ENCODE measurements around the gene CORO2A. TPM values are rescaled to one million over a fixed set of nuclear protein-coding genes. Genes with fewer than 3 reads are reported as not detected.

CORO2A gene
- total RNA-seq, 3 donors from 2014 or later: 1.4 to 7.2 (median 7.2) TPM

DNA sequence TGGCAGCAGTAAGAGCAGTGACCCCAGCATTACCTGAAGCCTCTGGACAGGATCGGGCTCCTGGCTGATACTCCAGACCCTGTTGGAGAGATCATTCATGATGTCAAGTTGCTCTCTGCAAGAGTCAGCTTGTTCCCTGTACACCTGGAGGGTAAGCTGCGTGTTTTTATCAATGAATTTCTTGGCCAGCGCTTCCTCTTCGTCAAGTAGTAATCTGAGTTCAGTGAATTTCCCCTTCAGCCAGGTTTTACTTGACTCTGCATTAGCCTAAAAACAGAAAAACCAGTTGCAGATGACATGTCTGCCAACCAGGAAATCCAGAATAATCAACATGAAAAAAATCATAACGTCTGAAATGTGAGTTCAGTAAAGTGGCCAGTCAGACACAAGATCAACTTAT lies 92.5 kb downstream of the CORO2A start:
- no peaks in the 10 kb centered on the region for H3K9me3 ChIP-seq

GRCh38 chr9:98099346-98099745 lies 93.1 kb downstream of the CORO2A start:
- no peaks in the 10 kb centered on the region for H3K36me3 ChIP-seq
- H3K9me3 ChIP-seq: no peaks in the 10 kb centered on the region
- TF ChIP-seq POLR2A (IDR thresholded peaks at IDR 0.05) (no peak), CTCF (IDR thresholded peaks at IDR 0.05) (no peak), POLR2AphosphoS5 (IDR thresholded peaks at IDR 0.05) (no peak)
- peak overlapping the region; percentile 57 to 71 for H3K27ac ChIP-seq
- no peak for DNase-seq (ENCODE audit: low spot score in 2 of 2)
- no peaks in the 10 kb centered on the region for H3K4me1 ChIP-seq
- H3K4me3 ChIP-seq: no peak overlapping the region
- intact Hi-C loops (cut with DNase I; ENCODE audit: low total_unique reads): no loop called here
- no peaks in the 10 kb centered on the region for H3K27me3 ChIP-seq

More for the DNA sequence above, 92.5 kb downstream of the CORO2A start:
- H3K4me1 ChIP-seq: no peaks in the 10 kb centered on the region
- H3K4me3 ChIP-seq: no peak overlapping the region
- intact Hi-C loops (cut with DNase I; ENCODE audit: low total_unique reads): no loop called here
- H3K27ac ChIP-seq: peak overlapping the region; percentile 57 to 62
- no peak for DNase-seq (ENCODE audit: low spot score in 2 of 2)
- H3K36me3 ChIP-seq: no peaks in the 10 kb centered on the region
- H3K27me3 ChIP-seq: no peaks in the 10 kb centered on the region
- no peak for TF ChIP-seq CTCF (IDR thresholded peaks at IDR 0.05)
- no peak for TF ChIP-seq POLR2A (IDR thresholded peaks at IDR 0.05)
- TF ChIP-seq POLR2AphosphoS5 (IDR thresholded peaks at IDR 0.05): no peak

- peak; percentile 67 to 75 for DNase-seq (ENCODE audit: low spot score in 2 of 2)
- no peaks in the 10 kb centered on the region for H3K4me1 ChIP-seq
- TF ChIP-seq POLR2AphosphoS5 (IDR thresholded peaks at IDR 0.05) (no peak), POLR2A (IDR thresholded peaks at IDR 0.05) (no peak), CTCF (IDR thresholded peaks at IDR 0.05) (no peak)
- H3K27ac ChIP-seq: peak overlapping the region; percentile 57 to 71
- H3K4me3 ChIP-seq: no peak overlapping the region
- no peaks in the 10 kb centered on the region for H3K9me3 ChIP-seq
- intact Hi-C loops (cut with DNase I; ENCODE audit: low total_unique reads): no loop called here
- no peaks in the 10 kb centered on the region for H3K27me3 ChIP-seq
- H3K36me3 ChIP-seq: no peaks in the 10 kb centered on the region
Measured at GRCh38 chr9:98097836-98098235, 94.6 kb downstream of the CORO2A start.

- Histone ChIP-seq H3K4me3 (no peak overlapping the region), H3K9me3 (no peaks in the 10 kb centered on the region), H3K36me3 (no peaks in the 10 kb centered on the region), H3K4me1 (no peaks in the 10 kb centered on the region), H3K27ac (no peak overlapping the region), H3K27me3 (no peaks in the 10 kb centered on the region)
- no peak for TF ChIP-seq POLR2AphosphoS5 (IDR thresholded peaks at IDR 0.05)
- TF ChIP-seq CTCF (IDR thresholded peaks at IDR 0.05): no peak
- TF ChIP-seq POLR2A (IDR thresholded peaks at IDR 0.05): no peak
- no peak for DNase-seq (ENCODE audit: low spot score in 2 of 2)
- intact Hi-C loops (cut with DNase I; ENCODE audit: low total_unique reads): no loop called here
Measured at GRCh38 chr9:98096091-98096490, 96.3 kb downstream of the CORO2A start.

DNA sequence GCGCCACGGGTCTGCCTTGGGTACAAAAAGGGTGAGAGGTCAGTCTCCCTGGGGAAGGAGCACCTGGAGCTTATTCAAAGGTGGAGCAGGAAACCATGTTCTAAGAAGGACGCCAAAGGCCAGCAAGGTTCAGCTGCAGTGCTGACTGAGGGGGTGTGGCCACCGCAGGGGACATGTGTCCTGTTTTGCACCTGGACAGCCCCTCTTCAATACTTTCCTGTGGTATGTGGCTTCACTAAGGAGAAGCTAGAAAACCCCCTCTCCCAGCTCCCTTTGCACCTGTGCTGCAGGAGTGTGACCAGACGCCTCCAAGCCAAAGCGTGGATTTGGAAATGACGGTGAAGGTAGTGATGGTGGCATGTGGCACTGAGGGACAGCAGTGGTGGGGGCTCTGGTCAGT lies 97.0 kb downstream of the CORO2A start:
- H3K36me3 ChIP-seq: no peaks in the 10 kb centered on the region
- intact Hi-C loops (cut with DNase I; ENCODE audit: low total_unique reads): no loop called here
- TF ChIP-seq CTCF (IDR thresholded peaks at IDR 0.05) (no peak), POLR2AphosphoS5 (IDR thresholded peaks at IDR 0.05) (no peak)

More for the DNA sequence above, 97.0 kb downstream of the CORO2A start:
- H3K27ac ChIP-seq: no peak overlapping the region
- no peaks in the 10 kb centered on the region for H3K9me3 ChIP-seq
- H3K27me3 ChIP-seq: no peaks in the 10 kb centered on the region
- no peaks in the 10 kb centered on the region for H3K4me1 ChIP-seq
- no peak overlapping the region for H3K4me3 ChIP-seq
- no peak for DNase-seq (ENCODE audit: low spot score in 2 of 2)
